HFFc6 (cell line): ENCODE data around the gene PCDHGA1. TPM values are rescaled to one million over a fixed set of nuclear protein-coding genes. Genes with fewer than 3 reads are reported as not detected.

Experiments
- DNase-seq: peaks from one replicate; pipeline ENCODE4 v3.0.0-alpha.2; 2018
- H3K27ac Mint-ChIP-seq: 2 replicates; pipeline ENCODE4 v1.8.0; 2020; ENCODE audit warnings: mild to moderate bottlenecking, mixed read lengths
- H3K27me3 Mint-ChIP-seq: 2 replicates; pipeline ENCODE4 v1.8.0; 2021; ENCODE audit warnings: mild to moderate bottlenecking, moderate library complexity, mixed read lengths; ENCODE audit not compliant: insufficient read depth
- H3K36me3 Mint-ChIP-seq: 2 replicates; pipeline ENCODE4 v1.8.0; 2021; ENCODE audit warnings: low read depth, mixed read lengths
- H3K4me1 Mint-ChIP-seq: 2 replicates; pipeline ENCODE4 v1.8.0; 2020; ENCODE audit warnings: low read depth, mixed read lengths
- H3K4me3 Mint-ChIP-seq: 2 replicates; pipeline ENCODE4 v1.8.0; 2020; ENCODE audit warnings: mild to moderate bottlenecking, moderate library complexity, mixed read lengths
- H3K9me3 Mint-ChIP-seq: 2 replicates; pipeline ENCODE4 v1.8.0; 2020; ENCODE audit warnings: mild to moderate bottlenecking, mixed read lengths
- total RNA-seq, 6 experiments: library from RNA; stranded (reverse); fragmentation: NEBNext Ultra II Directional; extraction: Animal tissue kit (Norgen Biotek cat#: 25700); gene quantifications; 2 replicates in 1 of 6; 3 replicates in 5 of 6; pipeline ENCODE4 v1.2.3, GENCODE V29; 2021
- TF ChIP-seq, protein P1 (sequence below): fragments of 200-600 bp; sonication (generic); IDR thresholded peaks from 2 replicates; pipeline ENCODE4 v1.5.0; 2021; ENCODE audit warnings: antibody characterized with exemption, mild to moderate bottlenecking

PCDHGA1 gene
- total RNA-seq, 6 experiments from 2014 or later = 0.91 to 1.6 (median 1.2) TPM

DNA sequence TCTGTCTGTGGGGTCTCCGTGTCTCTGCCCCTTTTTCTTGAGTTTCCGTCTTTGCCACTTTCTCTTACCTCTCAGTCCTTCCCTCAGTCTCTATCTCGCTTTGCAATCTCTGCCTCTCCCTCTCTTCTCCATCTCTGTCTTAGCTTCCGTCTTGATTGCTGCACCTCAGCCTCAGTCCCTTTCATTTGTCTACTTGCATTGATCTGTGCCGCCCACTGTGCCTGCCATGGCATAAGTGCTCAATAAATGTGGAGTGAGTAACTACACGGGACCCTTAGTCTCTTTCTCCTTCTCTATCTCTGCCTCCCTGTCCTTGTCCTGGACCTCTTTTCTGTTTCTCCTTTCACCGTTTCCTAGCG, 165.1 kb downstream of the PCDHGA1 start:
- Mint-ChIP-seq H3K27me3 (no peaks in the 10 kb centered on the region), H3K9me3 (no peaks in the 10 kb centered on the region), H3K4me1 (peaks cover 35% of the 10 kb centered on the region), H3K36me3 (peaks cover 13% of the 10 kb centered on the region), H3K4me3 (peak overlapping the region; percentile 6; the same call in 1 of the 2 replicates), H3K27ac (peak overlapping the region; percentile 19)
- no peak for DNase-seq
- TF ChIP-seq, protein P1, sequence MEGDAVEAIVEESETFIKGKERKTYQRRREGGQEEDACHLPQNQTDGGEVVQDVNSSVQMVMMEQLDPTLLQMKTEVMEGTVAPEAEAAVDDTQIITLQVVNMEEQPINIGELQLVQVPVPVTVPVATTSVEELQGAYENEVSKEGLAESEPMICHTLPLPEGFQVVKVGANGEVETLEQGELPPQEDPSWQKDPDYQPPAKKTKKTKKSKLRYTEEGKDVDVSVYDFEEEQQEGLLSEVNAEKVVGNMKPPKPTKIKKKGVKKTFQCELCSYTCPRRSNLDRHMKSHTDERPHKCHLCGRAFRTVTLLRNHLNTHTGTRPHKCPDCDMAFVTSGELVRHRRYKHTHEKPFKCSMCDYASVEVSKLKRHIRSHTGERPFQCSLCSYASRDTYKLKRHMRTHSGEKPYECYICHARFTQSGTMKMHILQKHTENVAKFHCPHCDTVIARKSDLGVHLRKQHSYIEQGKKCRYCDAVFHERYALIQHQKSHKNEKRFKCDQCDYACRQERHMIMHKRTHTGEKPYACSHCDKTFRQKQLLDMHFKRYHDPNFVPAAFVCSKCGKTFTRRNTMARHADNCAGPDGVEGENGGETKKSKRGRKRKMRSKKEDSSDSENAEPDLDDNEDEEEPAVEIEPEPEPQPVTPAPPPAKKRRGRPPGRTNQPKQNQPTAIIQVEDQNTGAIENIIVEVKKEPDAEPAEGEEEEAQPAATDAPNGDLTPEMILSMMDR = no peak

DNA sequence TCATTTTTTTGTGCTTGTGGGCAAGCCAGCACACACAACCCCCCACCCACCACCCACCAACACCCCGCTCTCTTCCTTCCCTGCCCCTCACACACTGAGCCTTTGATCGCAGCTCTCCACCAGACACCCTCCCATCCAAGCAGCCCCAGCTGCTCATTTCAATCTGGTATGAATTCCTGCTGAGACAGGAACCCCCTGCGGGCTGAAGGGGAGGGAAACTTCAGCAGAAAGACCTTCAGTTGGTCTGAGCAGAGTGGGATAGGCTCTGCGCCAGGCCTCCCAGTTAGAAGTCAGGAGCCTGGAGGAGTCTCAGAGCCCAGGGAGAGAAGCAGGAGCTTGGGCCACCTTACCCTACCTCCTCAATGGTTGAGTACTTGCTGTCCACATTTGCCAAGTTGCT, 165.7 kb downstream of the PCDHGA1 start:
- Mint-ChIP-seq H3K27ac (peak overlapping the region; percentile 19; the same call in 1 of the 2 replicates), H3K4me3 (no peak overlapping the region), H3K27me3 (no peaks in the 10 kb centered on the region), H3K4me1 (peaks cover 28% of the 10 kb centered on the region), H3K36me3 (peaks cover 7% of the 10 kb centered on the region), H3K9me3 (no peaks in the 10 kb centered on the region)
- no peak for DNase-seq
- TF ChIP-seq, protein P1 = no peak

DNA sequence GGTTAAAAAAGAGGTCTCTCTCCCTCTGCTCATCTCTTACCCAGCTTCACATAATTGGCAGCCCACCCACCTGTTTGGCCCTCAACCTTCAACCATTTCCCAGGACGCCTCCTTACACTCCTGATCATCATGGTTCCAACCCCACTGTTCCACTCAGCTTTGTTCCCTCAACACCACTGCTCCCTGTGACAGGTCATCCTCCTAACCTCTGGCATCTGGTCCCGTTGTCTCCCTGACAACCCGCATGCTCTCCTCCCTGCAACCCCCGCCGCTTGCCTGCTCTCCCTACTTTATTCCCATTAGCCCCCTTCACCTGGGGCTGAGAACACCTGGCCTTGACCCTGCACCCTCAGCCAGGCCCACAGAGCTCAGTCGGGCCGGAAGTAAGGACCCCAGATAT, 171.4 kb downstream of the PCDHGA1 start:
- H3K27me3 Mint-ChIP-seq = peaks cover 2% of the 10 kb centered on the region

DNA sequence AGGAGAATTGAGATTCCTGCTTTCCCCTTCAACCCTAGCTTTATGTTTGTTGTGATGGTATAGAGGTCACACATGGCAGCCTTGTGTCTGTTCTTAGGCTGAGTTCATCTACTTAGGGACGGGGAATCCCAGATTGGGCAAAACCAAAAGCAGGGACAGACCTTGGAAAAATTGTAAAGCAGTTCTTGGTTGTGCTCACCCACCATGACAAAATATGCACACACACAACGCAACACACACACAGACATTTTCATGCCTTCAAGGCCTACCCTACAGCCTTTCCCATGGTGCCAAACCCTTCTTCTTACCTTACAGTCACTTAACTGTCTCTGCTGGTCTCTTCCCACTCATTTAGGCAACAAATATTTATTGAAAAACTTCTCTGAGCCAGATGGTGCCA, 173.4 kb downstream of the PCDHGA1 start:
- Mint-ChIP-seq H3K9me3 (no peaks in the 10 kb centered on the region), H3K27me3 (peaks cover 5% of the 10 kb centered on the region), H3K36me3 (peaks cover 15% of the 10 kb centered on the region; the same call in 1 of the 2 replicates), H3K27ac (no peak overlapping the region), H3K4me3 (no peak overlapping the region), H3K4me1 (peaks cover 22% of the 10 kb centered on the region)
- TF ChIP-seq, protein P1 = no peak
- no peak for DNase-seq

More for the DNA sequence above, 171.4 kb downstream of the PCDHGA1 start:
- Mint-ChIP-seq H3K9me3 (no peaks in the 10 kb centered on the region), H3K4me1 (peaks cover 2% of the 10 kb centered on the region), H3K27ac (peak overlapping the region; percentile 43; the same call in 1 of the 2 replicates), H3K36me3 (peaks cover 21% of the 10 kb centered on the region), H3K4me3 (no peak overlapping the region)
- no peak for DNase-seq
- TF ChIP-seq, protein P1 = no peak

DNA sequence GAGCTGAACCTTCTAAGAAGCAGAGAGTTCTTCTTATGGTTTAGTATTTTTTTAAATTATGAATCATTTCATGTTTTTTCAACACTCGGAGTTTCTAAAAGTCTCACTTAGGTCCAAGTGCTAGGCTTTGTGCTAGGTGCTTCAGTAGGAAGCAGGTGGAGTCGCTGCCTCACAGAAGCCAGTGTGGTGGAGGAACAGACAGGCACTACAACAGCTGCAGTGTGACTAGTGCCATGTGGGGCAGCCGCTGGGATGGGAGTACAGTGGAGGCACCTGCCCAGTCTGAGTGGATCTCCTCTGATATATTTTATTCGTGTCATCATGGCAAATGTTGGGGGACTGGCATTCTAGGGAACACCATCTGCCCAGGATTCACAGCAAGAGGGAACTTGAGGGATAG, 173.9 kb downstream of the PCDHGA1 start:
- H3K4me1 Mint-ChIP-seq = peaks cover 27% of the 10 kb centered on the region
- no peak for DNase-seq
- TF ChIP-seq, protein P1 = no peak
- H3K27me3 Mint-ChIP-seq = peaks cover 5% of the 10 kb centered on the region
- no peaks in the 10 kb centered on the region for H3K9me3 Mint-ChIP-seq
- no peak overlapping the region for H3K27ac Mint-ChIP-seq
- peaks cover 15% of the 10 kb centered on the region; the same call in 1 of the 2 replicates for H3K36me3 Mint-ChIP-seq
- no peak overlapping the region for H3K4me3 Mint-ChIP-seq
